Right atrium auricular region (tissue), 2 donors: ENCODE data around the gene PAPOLA. TPM values are rescaled to one million over a fixed set of nuclear protein-coding genes. Genes with fewer than 3 reads are reported as not detected.

Experiments used
- DNase-seq: peaks from one replicate; pipeline ENCODE4 v3.0.0-alpha.2; 2019; ENCODE audit warnings: low spot score
- H3K27ac ChIP-seq, 2 donors: fragments of 200-600 bp; sonication (generic); 1 replicate in 1 of 2; 2 replicates in 1 of 2; pipeline ENCODE4 v1.5.1; 2016 to 2019
- H3K27me3 ChIP-seq, 2 donors: fragments of 200-600 bp; sonication (generic); one replicate each; pipeline versions ENCODE4 v1.5.1 to v1.6.0; 2017 to 2019
- H3K36me3 ChIP-seq: fragments of 200-600 bp; sonication (generic); one replicate; pipeline ENCODE4 v1.5.1; 2016
- H3K4me1 ChIP-seq, 2 donors: fragments of 200-600 bp; sonication (generic); one replicate each; pipeline versions ENCODE4 v1.5.1 to v1.6.0; 2017 to 2019
- H3K4me3 ChIP-seq, 2 donors: fragments of 200-600 bp; sonication (generic); 1 replicate in 1 of 2; 2 replicates in 1 of 2; pipeline ENCODE4 v1.5.1; 2017 to 2019; ENCODE audit warnings: mild to moderate bottlenecking in 1 of 2, moderate library complexity in 1 of 2
- H3K9me3 ChIP-seq, 2 donors: fragments of 200-600 bp; sonication (generic); one replicate each; pipeline ENCODE4 v1.5.1; 2019
- CTCF ChIP-seq, 2 donors: fragments of 200-600 bp; sonication (generic); IDR thresholded peaks; one replicate each; pipeline ENCODE4 v1.5.1; 2019; ENCODE audit warnings: antibody characterized with exemption in 2 of 2
- total RNA-seq, 2 donors: library from RNA; depleted of rRNA; stranded (reverse); fragments of >200 nt; gene quantifications; one replicate each; pipeline ENCODE4 v1.1.0, GENCODE V29; 2016

PAPOLA gene
- total RNA-seq, 2 donors from 2014 or later: 85.2 to 91.9 TPM

GRCh38 chr14:96511667-96512066 is 9.5 kb downstream of the PAPOLA start:
- Histone ChIP-seq H3K9me3 (no peaks in the 10 kb centered on the region), H3K27me3 (no peaks in the 10 kb centered on the region), H3K27ac (no peak overlapping the region), H3K36me3 (no peaks in the 10 kb centered on the region), H3K4me1 (peaks cover 0 to 79% of the 10 kb centered on the region in 2 donors), H3K4me3 (no peak overlapping the region)
- DNase-seq: no peak
- no peak for TF ChIP-seq CTCF (IDR thresholded peaks at IDR 0.05)

DNA sequence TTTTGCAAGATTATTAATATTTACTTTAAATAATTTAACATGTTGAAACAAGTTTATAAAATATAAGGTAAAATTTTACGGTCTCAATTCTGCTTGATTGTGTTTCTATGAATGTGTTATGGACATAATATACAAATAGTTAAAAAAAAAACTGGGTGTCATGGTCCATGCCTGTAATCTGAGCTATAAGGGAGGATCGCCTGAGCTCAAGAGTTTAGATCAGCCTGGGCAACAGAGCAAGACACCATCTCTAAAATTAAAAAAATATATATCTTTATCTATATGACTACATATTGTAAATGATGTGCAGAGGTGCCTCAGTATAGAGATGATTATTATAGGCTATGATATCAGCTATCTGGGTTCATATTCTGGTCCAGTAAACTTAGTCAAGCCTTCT is 9.9 kb downstream of the PAPOLA start:
- Histone ChIP-seq H3K27me3 (no peaks in the 10 kb centered on the region), H3K4me3 (no peak overlapping the region), H3K36me3 (no peaks in the 10 kb centered on the region), H3K4me1 (peaks cover 0 to 79% of the 10 kb centered on the region in 2 donors), H3K9me3 (no peaks in the 10 kb centered on the region), H3K27ac (no peak overlapping the region)
- TF ChIP-seq CTCF (IDR thresholded peaks at IDR 0.05): no peak
- no peak for DNase-seq

- H3K36me3 ChIP-seq: no peaks in the 10 kb centered on the region
- no peak for TF ChIP-seq CTCF (IDR thresholded peaks at IDR 0.05)
- no peaks in the 10 kb centered on the region for H3K27me3 ChIP-seq
- peaks cover 0 to 77% of the 10 kb centered on the region in 2 donors for H3K4me1 ChIP-seq
- no peak for DNase-seq
- H3K9me3 ChIP-seq: no peaks in the 10 kb centered on the region
- no peak overlapping the region for H3K4me3 ChIP-seq
- no peak overlapping the region for H3K27ac ChIP-seq
Measured at GRCh38 chr14:96512602-96513397, 10.6 kb downstream of the PAPOLA start.

GRCh38 chr14:96514694-96515093 is 12.5 kb downstream of the PAPOLA start:
- no peak for DNase-seq
- Histone ChIP-seq H3K9me3 (no peaks in the 10 kb centered on the region), H3K27ac (no peak overlapping the region), H3K27me3 (no peaks in the 10 kb centered on the region), H3K4me1 (peaks cover 0 to 69% of the 10 kb centered on the region in 2 donors), H3K4me3 (no peak overlapping the region), H3K36me3 (no peaks in the 10 kb centered on the region)
- no peak for TF ChIP-seq CTCF (IDR thresholded peaks at IDR 0.05)

DNA sequence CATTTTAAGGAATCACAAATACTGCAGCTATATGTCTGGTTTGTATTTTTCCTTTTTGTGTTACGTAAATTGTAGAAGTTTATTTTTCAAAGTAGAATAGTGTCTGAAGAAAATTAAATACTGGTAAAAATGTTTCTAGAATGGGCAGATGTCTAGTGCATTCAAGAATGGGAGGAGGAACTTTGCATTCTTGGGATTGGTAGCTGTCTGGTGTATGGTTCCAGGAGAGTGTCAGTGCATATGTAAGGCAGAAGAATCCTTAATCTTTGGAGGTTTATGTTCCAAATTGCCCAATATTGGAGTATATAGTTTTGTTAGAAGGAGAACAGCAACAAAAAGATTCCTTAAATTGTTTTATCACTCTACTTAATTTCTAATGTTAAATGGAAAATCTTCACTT is 13.5 kb downstream of the PAPOLA start:
- Histone ChIP-seq H3K4me3 (no peak overlapping the region), H3K4me1 (peaks cover 0 to 60% of the 10 kb centered on the region in 2 donors), H3K27ac (no peak overlapping the region), H3K9me3 (no peaks in the 10 kb centered on the region), H3K36me3 (no peaks in the 10 kb centered on the region), H3K27me3 (no peaks in the 10 kb centered on the region)
- no peak for DNase-seq
- no peak for TF ChIP-seq CTCF (IDR thresholded peaks at IDR 0.05)

- peaks cover 0 to 54% of the 10 kb centered on the region in 2 donors for H3K4me1 ChIP-seq
- no peak for DNase-seq
- no peak overlapping the region for H3K4me3 ChIP-seq
- no peak overlapping the region for H3K27ac ChIP-seq
- peaks cover under 1% of the 10 kb centered on the region for H3K36me3 ChIP-seq
- no peaks in the 10 kb centered on the region for H3K27me3 ChIP-seq
- no peak for TF ChIP-seq CTCF (IDR thresholded peaks at IDR 0.05)
- no peaks in the 10 kb centered on the region for H3K9me3 ChIP-seq
Measured at GRCh38 chr14:96516351-96516750, 14.2 kb downstream of the PAPOLA start.
